ENCODE results near the gene TMEM259. TPM values are rescaled to one million over a fixed set of nuclear protein-coding genes. Genes with fewer than 3 reads are reported as not detected.

TMEM259 gene
- polyA plus RNA-seq (ENCODE audit: insufficient read length in 4 of 4) = 100 to 1,000 TPM in 1 of 4 donors, 10 to 100 TPM in 3; 88.4 to 138 (median 98.9) TPM

DNA sequence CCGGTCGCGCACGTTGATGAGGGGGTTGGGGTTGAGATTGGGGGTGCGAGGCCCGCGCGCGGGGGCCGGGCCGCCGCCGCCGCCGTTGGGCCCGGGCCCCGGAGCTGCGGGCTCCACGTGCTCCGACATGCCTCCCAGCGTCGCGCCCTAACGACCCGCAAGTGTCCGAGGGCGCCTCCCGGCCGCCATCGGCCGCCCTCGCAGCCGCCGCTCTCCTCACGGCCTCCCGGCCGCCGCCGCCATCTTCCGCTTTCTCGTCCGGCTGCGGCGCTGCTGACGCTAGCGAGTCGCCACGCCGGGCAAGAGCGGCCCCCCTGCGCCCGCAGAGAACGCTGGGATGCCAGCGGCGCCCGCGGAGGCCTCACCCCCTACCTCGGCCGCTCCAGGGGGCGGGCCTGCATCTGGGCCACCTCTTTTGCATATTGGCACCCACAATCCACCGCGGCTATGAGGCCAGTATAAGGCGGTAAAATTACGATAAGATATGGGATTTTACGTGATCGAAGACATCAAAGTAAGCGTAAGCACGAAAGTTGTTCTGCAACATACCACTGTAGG is at the start of gene TMEM259:
Gene TMEM259 (minus strand): TSS at position 256 of the 558 bp plus-strand sequence. CDS start 127 bp downstream, at position 129.
- peak; percentile 94 to 95 (median 94) for DNase-seq (ENCODE audit: low read depth in 4 of 4, low spot score in 3 of 4)

DNA sequence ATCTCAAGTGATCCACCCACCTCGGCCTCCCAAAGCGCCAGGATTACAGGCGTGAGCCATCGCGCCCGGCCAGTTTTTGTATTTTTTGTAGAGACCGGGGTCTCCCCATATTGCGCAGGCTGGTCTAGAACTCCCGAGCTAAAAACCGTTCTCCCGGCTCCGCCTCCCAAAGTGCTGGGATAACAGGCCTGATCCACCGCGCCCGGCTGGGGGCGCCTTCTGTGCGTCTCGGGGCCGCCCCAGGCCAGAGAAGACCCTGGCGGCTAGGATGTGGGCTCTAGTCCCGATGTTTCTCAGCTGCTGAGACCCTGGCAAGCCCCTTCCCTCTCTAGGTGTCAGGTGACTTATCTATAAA is 49.6 kb upstream of the TMEM259 start:
- DNase-seq (ENCODE audit: low read depth in 4 of 4, low spot score in 3 of 4) = no peak

DNA sequence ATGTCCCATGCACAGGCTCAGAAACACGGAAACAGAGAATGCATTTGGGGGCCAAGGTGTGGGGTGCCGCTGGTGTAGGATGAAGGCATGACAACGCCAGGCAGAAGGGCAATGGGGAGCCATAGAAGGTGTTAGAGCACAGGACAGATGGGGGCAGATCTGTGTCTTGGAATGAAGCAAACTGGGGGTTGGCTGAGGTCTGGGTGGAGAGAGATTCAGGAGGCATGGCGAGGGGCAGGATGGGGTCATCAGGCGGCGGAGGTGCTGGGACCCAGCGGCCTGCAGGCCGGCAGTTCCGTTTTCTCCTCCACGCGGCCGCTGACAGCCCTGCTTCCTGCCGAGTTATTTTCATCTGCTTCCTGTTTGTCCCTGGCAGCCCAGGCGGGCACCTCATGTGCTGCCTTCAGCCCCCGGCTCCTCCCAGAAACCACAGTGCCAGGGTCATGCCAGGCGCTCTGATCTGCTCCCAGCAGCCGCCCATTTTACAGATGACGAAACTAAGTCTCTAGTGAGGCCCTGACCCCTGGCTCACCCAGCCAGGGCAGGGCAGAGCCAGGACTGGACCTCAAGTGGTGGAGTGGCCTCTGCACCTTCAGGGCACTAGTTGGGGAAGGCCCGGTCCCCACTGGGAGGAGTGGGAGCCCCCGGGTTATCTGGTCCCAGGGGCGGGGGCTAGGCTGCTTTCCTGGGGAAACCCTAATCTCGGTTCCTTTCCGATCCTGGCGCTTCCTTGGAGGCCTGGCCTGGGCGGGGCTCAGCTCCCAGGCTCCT is 48.3 kb upstream of the TMEM259 start:
- DNase-seq (ENCODE audit: low read depth in 4 of 4, low spot score in 3 of 4) = no peak

DNA sequence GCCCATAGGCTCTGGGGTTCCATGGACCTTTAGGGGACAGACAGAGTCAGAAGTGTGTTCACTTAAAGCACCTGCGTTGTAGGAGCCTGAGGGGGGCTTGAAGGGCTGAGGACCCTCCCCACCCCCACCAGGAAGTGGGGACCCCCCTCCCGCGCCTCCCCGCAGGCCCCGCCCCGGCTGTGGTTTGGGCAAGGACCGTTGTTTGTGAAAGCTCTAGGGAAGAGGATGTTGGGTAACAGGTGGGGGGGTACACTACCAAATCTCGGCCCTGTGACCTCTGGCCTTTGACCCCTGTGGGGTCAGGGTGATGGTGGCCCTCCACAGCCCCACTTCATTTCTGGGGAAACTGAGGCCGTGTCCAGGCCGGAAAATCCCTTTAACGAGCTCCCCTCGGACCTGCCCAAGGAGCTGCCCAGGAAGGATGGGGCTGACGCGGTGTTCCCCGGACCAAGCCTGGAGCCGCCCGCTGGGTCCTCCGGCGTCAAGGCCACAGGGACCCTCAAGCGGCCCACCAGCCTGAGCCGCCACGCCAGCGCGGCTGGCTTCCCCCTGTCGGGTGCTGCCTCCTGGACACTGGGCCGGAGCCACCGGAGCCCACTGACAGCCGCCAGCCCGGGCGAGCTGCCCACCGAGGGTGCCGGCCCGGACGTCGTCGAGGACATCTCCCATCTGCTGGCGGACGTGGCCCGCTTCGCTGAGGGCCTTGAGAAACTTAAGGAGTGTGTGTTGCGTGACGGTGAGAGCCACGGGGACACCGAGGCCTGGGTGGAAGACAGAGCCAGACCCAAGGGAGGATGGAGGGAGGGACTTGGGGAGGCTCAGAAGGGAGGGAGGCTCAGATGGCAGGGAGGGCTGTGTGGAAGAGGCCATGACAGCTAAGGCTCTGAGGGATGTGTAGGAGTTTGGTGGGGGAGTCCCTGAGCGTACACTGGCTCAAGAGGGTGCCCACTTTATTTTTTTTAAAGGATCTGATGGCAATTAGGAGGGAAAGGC is 47.4 kb upstream of the TMEM259 start:
- DNase-seq (ENCODE audit: low read depth in 4 of 4, low spot score in 3 of 4) = no peak

DNA sequence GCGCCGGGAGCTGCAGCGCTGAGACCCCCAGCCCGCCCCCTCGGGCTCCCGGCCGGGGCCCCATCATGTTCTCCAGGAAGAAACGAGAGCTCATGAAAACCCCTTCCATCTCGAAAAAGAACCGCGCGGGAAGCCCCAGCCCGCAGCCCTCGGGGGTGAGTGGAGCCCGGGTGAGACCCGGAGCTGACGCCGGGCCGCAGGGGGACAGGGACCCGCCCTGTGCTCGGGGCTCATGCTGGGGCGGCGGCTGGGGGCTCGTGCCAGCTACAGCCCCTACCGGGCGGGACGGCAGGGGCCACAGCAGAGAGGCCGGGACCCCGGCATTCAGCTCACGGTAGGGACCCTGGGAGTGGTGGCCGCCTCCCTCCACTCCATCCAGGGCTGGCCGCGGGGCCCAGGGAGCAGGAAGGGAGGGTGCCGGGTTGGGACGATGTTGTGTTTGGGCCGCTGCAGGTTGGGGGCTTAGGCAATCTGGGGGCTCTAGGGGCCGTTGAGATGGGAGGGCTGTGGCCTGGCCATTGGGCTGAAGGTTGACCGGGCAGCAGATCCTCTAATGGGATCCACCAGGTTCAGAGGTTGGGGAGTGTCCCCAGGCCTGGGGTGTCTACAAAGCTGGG is 46.5 kb upstream of the TMEM259 start:
- no peak for DNase-seq (ENCODE audit: low read depth in 4 of 4, low spot score in 3 of 4)

DNA sequence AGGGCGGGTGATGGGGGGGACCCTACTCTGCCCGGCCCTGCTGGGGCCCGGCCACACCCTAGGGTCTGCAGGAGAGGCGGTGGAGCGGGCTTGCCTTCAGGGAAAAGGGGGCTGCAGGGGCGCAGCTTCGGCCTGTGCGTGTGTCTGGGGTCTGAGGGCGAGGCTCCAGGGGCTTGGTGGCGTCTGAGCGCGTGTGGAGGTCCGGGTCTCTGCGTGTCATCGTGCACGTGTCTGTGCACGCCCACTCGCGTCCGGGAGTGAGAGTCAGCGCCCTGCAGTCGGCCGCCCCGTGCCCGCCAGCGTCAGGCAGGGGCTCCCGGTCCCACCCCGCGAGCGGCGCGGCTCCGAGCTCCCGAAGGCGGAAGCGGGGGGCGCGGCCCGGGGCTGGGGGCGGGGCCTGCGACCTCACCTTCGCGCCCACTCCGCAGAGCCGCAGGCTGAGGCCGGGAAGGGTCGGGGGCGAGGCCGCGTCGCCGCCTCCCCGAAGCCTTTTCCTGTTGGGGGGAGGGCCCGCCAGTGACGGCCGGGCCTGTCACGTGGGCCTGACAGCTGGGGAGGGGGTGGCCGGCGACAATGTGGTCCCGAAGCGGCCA is 45.9 kb upstream of the TMEM259 start, which contains the start of gene ARHGAP45:
Gene ARHGAP45 (plus strand): TSS at position 420 of the 593 bp plus-strand sequence. CDS start 239 bp downstream, outside the sequence.
- no peak for DNase-seq (ENCODE audit: low read depth in 4 of 4, low spot score in 3 of 4)

DNA sequence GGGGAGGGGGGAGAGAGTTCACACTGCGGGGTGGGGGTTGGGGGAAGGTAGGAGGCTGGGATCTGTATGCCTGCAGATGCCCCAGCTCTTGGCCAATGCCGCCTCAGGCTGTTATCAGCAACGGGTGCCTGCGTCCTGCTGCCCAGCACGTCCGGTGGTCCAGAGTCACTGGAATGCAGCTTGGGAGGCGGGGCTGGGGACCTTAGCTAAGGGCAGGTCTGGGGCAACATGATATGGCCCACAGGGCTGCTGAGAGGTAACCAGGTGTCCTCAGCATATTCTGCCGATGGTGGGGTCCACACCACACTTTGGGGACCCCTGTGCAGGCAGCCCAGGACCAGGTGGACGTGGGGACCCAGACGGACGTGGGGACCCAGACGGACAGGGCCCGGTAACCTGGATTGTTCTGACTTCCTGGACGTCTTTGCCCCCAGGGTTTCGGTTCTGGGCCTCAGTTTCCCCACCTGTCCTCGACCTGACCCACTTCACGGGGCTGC is 45.4 kb upstream of the TMEM259 start:
- no peak for DNase-seq (ENCODE audit: low read depth in 4 of 4, low spot score in 3 of 4)

DNA sequence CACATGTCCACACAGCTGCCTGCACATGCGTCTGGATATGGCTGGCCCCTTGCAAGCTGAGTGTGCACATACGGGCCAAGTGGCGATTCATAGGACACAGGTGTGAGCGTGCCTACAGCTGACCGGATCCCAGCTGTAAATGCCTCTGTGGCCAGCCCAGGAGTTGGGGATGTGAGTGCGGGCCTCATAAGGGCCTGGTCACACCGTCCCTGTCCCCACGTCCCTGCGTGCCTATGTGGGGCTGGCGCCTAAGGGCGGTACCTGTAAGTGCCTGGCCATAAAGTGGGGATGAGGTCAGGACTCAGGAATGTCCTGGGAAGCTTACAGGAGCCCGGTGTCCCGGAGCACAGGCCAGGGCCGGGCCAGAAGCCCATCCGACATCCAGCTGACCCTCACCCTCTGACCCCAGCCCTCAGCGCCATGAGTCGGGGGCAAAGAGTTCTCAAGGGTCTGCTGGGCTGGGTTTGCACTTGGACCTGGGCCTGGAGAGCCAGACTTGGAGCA is 44.7 kb upstream of the TMEM259 start:
- DNase-seq (ENCODE audit: low read depth in 4 of 4, low spot score in 3 of 4) = no peak

DNA sequence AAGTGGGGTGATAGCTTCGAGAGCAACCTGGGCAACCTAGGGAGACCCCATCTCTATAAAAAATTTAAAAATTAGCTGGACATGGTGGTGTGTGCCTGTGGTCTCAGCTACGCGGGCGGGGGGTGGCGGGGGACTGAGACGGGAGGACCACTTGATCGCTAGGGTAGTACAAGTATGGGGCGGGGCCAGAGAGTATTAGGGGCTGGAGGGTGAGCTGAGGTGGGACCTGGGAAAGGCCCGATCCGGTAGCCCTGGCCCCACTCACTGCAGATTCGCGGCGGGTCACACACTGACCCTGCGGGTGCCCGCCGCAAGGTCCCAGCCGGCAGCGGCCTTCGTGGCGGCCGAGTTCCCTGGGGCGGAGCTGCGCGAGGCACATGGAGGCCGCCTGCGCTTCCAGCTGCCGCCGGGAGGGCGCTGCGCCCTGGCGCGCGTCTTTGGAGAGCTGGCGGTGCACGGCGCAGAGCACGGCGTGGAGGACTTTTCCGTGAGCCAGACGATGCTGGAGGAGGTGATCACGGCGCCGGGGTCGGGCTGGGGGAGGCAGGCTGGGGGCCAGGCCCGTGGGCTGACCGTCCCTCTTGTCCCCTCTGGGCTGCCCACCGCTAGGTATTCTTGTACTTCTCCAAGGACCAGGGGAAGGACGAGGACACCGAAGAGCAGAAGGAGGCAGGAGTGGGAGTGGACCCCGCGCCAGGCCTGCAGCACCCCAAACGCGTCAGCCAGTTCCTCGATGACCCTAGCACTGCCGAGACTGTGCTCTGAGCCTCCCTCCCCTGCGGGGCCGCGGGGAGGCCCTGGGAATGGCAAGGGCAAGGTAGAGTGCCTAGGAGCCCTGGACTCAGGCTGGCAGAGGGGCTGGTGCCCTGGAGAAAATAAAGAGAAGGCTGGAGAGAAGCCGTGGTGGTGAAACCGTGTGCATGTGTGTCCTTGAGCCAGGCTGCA is 44.0 kb upstream of the TMEM259 start:
- DNase-seq (ENCODE audit: low read depth in 4 of 4, low spot score in 3 of 4) = peak in 1 of 4 donors; percentile 25

DNA sequence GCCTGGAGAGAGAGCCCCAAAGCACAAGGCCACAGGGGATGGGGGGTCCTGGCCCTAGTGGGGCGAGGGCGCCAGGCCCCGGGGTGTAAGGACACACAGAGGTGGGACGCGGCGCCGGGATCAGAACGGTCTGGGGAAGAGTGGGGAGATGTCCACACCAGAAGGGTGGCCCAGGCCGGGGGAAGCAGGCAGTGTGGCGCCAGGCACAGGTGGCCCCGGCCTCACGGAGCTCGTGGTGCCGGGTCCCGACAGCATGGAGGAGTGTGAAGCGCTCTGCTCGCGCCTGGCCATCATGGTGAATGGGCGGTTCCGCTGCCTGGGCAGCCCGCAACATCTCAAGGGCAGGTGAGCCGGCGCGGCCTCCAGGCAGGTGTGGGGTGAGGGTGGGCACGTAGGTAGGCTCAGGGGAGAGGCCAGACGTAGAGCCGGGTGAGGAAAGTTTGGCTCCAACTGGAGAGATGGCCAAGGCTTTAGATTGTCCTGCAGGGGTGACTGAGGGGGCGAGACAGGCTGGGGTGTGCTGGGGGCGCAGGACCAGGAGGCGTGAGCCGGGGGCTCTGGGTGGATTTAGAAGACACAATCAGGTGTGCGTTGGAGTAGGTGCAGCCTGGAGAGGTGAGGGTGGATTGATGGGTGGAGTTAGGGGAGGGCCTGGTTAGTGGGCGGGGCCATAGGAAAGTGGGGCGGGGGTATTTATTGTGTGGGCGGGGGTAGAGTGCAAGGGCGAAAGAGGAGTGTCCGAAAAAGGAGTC is 43.2 kb upstream of the TMEM259 start:
- no peak for DNase-seq (ENCODE audit: low read depth in 4 of 4, low spot score in 3 of 4)

DNA sequence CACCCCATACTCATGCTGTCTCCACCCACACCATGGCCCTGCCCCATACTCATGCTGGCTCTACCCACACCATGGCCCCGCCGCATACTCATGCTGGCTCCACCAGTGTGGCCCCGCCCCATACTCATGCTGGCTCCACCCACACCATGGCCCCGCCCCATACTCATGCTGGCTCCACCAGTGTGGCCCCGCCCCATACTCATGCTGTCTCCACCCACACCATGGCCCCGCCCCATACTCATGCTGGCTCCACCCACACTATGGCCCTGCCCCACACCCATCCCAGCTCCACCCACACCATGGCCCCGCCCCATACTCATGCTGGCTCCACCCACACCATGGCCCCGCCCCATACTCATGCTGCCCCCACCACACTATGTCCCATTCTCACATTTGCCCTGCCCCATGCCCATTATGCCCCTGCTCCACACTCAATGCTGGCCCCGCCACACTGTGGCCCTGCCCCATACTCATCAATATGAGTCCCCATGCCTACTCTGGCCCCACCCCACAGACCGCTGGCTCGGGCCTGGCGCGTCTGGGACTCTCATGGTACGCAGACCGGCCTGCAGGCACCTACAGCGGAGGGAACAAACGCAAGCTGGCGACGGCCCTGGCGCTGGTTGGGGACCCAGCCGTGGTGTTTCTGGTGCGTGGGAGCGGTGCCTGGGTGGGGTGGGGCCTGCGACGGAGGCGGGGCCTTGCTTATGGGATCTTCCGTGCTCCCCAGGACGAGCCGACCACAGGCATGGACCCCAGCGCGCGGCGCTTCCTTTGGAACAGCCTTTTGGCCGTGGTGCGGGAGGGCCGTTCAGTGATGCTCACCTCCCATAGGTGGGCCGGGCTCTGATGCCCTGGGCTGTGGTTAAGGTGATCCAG is 42.3 kb upstream of the TMEM259 start:
- DNase-seq (ENCODE audit: low read depth in 4 of 4, low spot score in 3 of 4) = no peak

DNA sequence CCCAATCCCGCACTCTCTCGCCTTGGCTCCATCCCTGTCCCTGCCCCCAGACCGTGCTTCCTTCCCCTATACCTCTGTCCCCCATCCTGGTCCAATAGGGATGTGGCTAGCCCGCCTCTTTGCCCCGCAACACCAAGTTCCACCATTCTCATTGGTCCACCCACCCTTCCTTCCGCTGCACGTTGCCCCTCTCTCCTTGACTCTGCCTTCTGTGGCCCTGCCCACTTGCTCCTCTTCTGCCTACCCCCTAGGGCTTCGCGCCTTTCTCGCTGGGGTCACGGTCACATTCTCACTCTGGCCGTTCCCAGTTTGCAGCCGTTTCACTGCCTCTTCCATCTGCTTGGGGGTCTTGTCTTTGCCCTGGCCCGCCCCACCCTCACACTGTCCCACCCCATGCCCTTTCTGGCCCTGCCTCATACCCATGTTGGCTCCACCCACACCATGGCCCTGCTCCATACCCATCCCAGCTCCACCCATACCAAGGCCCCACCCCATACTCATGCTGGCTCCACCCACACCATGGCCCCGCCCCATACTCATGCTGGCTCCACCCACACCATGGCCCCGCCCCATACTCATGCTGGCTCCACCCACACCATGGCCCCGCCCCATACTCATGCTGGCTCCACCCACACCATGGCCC is 41.6 kb upstream of the TMEM259 start:
- DNase-seq (ENCODE audit: low read depth in 4 of 4, low spot score in 3 of 4) = no peak

DNA sequence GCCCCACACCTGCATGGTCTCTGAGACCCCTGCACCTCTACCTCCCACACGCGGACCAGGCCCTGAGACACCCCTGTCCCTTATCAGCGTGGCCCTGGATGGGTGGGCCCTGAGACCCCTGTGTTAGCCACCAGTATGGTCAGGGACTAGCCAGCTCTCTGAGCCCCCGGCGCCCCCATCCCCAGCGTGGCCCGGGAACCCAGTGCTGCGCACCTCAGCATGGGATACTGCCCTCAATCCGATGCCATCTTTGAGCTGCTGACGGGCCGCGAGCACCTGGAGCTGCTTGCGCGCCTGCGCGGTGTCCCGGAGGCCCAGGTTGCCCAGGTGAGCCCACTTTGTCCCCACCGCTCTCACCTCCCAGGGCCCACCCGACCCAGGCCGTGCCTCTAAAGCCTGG is 41.1 kb upstream of the TMEM259 start:
- DNase-seq (ENCODE audit: low read depth in 4 of 4, low spot score in 3 of 4) = no peak

DNA sequence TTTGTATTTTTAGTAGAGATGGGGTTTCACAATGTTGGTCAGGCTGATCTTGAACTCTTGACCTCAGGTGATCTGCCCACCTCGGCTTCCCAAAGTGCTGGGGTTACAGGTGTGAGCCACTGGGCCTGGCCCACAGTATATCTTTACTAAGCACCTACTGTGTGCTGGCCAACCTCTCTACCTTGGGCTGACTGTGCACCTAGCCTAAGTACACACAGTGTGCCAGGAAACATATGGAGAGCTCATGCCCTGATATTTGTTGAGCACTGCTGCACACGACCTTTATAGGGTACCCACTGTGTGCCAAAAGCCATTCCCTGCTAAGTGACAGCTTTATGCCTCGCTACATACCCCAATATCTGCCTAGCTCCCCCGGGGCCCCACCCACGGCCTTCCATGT is 39.8 kb upstream of the TMEM259 start:
- DNase-seq (ENCODE audit: low read depth in 4 of 4, low spot score in 3 of 4) = no peak

DNA sequence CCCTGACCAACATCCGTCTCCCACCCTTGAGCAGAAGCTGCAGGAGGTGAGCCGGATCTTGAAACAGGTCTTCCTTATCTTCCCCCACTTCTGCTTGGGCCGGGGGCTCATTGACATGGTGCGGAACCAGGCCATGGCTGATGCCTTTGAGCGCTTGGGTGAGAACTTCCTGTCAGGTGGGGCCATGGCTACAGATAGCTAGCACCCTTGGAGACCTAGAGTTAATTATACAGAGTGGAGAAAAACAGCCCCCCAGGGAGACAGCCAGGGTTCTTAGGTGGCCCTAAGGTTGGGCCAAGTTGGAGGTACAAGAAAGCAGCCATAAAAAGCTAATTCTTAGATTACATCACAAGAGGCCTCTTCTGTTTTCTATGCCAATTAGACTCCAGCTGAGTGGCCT is 37.2 kb upstream of the TMEM259 start:
- no peak for DNase-seq (ENCODE audit: low read depth in 4 of 4, low spot score in 3 of 4)

DNA sequence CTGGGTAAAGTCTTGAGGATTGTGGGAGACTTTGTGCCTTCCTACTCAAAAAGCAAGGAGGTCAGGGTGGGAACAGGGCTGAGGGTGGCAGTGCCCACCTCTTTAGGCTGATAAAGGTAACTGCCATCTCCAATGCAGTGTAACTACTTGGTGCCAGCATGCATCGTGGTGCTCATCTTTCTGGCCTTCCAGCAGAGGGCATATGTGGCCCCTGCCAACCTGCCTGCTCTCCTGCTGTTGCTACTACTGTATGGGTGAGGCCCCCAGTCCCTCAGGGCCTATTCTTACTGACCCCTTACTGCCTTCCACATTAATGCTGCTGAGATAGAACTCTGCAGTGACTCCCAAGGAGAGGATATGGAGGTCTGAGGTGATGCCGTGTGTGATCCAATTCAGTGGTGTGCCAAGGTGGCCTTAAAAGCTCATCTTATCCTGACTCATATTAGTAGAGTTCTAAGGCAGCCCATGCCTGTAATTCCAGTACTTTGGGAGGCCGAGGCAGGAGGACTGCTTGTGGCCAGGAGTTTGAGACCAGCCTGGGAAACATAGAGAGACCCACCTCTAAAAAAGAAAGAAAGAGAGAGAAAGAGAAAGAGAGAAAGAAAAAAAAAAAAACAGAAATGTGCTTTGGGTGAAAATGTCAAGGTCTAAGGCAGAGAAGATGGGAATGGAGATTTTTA is 36.4 kb upstream of the TMEM259 start:
- DNase-seq (ENCODE audit: low read depth in 4 of 4, low spot score in 3 of 4) = no peak
